Measurements from ENCODE around the gene ERICH3. TPM values are rescaled to one million over a fixed set of nuclear protein-coding genes. Genes with fewer than 3 reads are reported as not detected.

ERICH3 gene
- total RNA-seq, 1 experiment from 2014 or later: not detected

DNA sequence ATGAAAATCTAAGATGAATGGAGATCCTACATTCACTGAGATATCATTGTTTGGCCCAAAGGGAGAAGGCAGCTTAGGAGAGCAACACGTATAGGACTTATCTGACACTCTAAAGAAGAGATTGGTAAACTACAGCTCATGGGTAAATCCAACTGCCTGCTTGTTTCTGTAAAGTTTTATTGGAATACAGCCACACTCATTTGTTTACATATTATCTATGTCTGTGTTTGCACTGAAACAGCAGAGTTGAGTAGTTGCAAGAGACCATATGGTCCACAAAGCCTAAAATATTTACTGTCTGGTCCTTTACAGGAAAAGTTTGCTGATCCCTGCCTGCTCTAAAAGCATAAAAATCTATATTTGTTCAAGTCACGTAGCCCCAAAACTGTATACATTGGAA, 146.9 kb downstream of the ERICH3 start:
- Mint-ChIP-seq H3K4me3 (no peak overlapping the region), H3K27ac (no peak overlapping the region), H3K9me3 (no peaks in the 10 kb centered on the region; a peak in 1 of 5 replicates), H3K36me3 (ENCODE audit: insufficient read depth in 1 of 3, low read depth in 3 of 3) (no peaks in the 10 kb centered on the region; a peak in 1 of 7 replicates), H3K27me3 (ENCODE audit: low read depth) (no peaks in the 10 kb centered on the region), H3K4me1 (peaks cover 41 to 49% of the 10 kb centered on the region in 2 experiments)
- no peak overlapping the region for H3K9ac ChIP-seq (ENCODE audit: extremely low read depth, insufficient read length, low read length)
- H3K23me2 ChIP-seq (ENCODE audit: insufficient read length, low read depth, low read length, poor library complexity, severe bottlenecking): no peaks in the 10 kb centered on the region
- H3K79me1 ChIP-seq (ENCODE audit: insufficient read depth, low read depth, low read length, poor library complexity, severe bottlenecking): no peaks in the 10 kb centered on the region
- H3T11ph ChIP-seq (ENCODE audit: low read length): no peak overlapping the region
- H3K4me1 ChIP-seq (ENCODE audit: insufficient read depth, low read length): peaks cover 5% of the 10 kb centered on the region; the same call in 1 of the 2 replicates
- H3K56ac ChIP-seq (ENCODE audit: insufficient read length, low read depth, low read length): no peak overlapping the region
- no peak overlapping the region for H2BK12ac ChIP-seq (ENCODE audit: insufficient read length, low read depth, low read length)
- H2BK15ac ChIP-seq (ENCODE audit: low read depth, low read length): no peak overlapping the region
- no peak overlapping the region for H2BK5ac ChIP-seq (ENCODE audit: insufficient read length, low read length)
- TF ChIP-seq CTCF (conservative IDR thresholded peaks at IDR 0.05): no peak
- no peak overlapping the region for H3K4ac ChIP-seq (ENCODE audit: low read depth, low read length)
- H3K4me2 ChIP-seq (ENCODE audit: insufficient read depth, insufficient read length, low read length): no peak overlapping the region
- no peaks in the 10 kb centered on the region for H3K79me2 ChIP-seq (ENCODE audit: insufficient read depth, low read length)
- H4K5ac ChIP-seq (ENCODE audit: insufficient read length, low read depth, low read length): no peak overlapping the region
- H4K20me1 ChIP-seq (ENCODE audit: control insufficient read depth, insufficient read depth, insufficient read length): no peaks in the 10 kb centered on the region
- no peak overlapping the region for H2BK20ac ChIP-seq (ENCODE audit: low read depth, low read length, poor library complexity, severe bottlenecking)
- WGBS (ENCODE audit: extremely low coverage, insufficient read length, low lambda C conversion rate): no CpG with 5 or more reads among the region's 2 CpGs
- H2AFZ ChIP-seq (ENCODE audit: low read length): no peak overlapping the region
- no peak overlapping the region for H2AK5ac ChIP-seq (ENCODE audit: insufficient read length, low read length)
- DNase-seq: no peak
- no peak overlapping the region for H4K91ac ChIP-seq (ENCODE audit: insufficient read length, low read depth, low read length)
- H3K14ac ChIP-seq (ENCODE audit: insufficient read depth, low read length): no peak overlapping the region
- no peak overlapping the region for H2BK120ac ChIP-seq (ENCODE audit: low read depth, low read length, poor library complexity, severe bottlenecking)
- no peak overlapping the region for H3K23ac ChIP-seq (ENCODE audit: insufficient read length, low read depth, low read length)
- H3K18ac ChIP-seq (ENCODE audit: insufficient read length, low read depth, low read length): no peak overlapping the region
- H3K27me3 ChIP-seq (ENCODE audit: insufficient read depth, low read length): no peaks in the 10 kb centered on the region
- H3K27ac ChIP-seq (ENCODE audit: insufficient read length, low read depth, low read length): no peak overlapping the region
- H3K9me3 ChIP-seq (ENCODE audit: control insufficient read depth, low read depth, low read length): no peaks in the 10 kb centered on the region
- H4K8ac ChIP-seq (replicated peaks; ENCODE audit: insufficient read length, low read depth, low read length): no peak overlapping the region

Measured in H9 (cell line).